Endothelial cell of umbilical vein (primary cell): Measurements from ENCODE around the gene SULT1C4. TPM values are rescaled to one million over a fixed set of nuclear protein-coding genes. Genes with fewer than 3 reads are reported as not detected.
A peak's percentile ranks its signal among the peaks of the same experiment; 100 is the strongest.

Experiments
- BruUV-seq: library from RNA; stranded (reverse); fragments of 400-500 nt; replicated peaks from 2 replicates; lab custom pipeline; 2021; lab: Mats Ljungman, UMichigan
- CTCF ChIA-PET: fragments of 300-600, 350-600 bp; sonication (Branson Sonifier 250); formaldehyde crosslinking; loops from one replicate; lab custom pipeline; 2021; ENCODE audit warnings: antibody characterized with exemption, inconsistent platforms; lab: Charles Lee
- POLR2A ChIA-PET: fragments of 300-600, 350-600 bp; sonication (Branson Sonifier 250); formaldehyde crosslinking; loops from one replicate; lab custom pipeline; 2021; ENCODE audit warnings: antibody characterized with exemption, inconsistent platforms; lab: Charles Lee
- DNase-seq: peaks from one replicate; pipeline ENCODE4 v3.0.0-alpha.2; 2011; ENCODE audit warnings: low read depth, low spot score
- FAIRE-seq: peaks from 2 replicates; lab custom pipeline; 2011; peaks lifted over from hg19 to GRCh38; lab: Jason Lieb, UNC
- H2AFZ ChIP-seq: 2 replicates; pipeline ENCODE4 v1.6.0; 2012; ENCODE audit warnings: low read depth, low read length, control low read depth, inconsistent platforms
- H3K27ac ChIP-seq: 2 replicates; pipeline ENCODE4 v1.5.1; 2011; ENCODE audit warnings: low read depth, mild to moderate bottlenecking, control low read depth, low read length, moderate library complexity; ENCODE audit not compliant: insufficient read depth
- H3K27me3 ChIP-seq, 2 experiments: 2 replicates each; pipeline versions ENCODE4 v1.6.0 to v1.6.1; 2011; ENCODE audit warnings: low read length in 2 of 2, mixed read lengths in 1 of 2; ENCODE audit not compliant: control insufficient read depth in 2 of 2, insufficient read depth in 2 of 2
- H3K36me3 ChIP-seq, 2 experiments: 2 replicates in 1 of 2; 3 replicates in 1 of 2; pipeline ENCODE4 v1.5.1; 2011; ENCODE audit warnings: low read length in 2 of 2, mild to moderate bottlenecking in 1 of 2, moderate library complexity in 1 of 2; ENCODE audit not compliant: control insufficient read depth in 2 of 2, insufficient read depth in 2 of 2; ENCODE audit errors: extremely low read depth in 1 of 2
- H3K4me1 ChIP-seq: 3 replicates; pipeline ENCODE4 v1.5.1; 2011; ENCODE audit warnings: mild to moderate bottlenecking, low read length; ENCODE audit not compliant: control insufficient read depth, insufficient read depth; ENCODE audit errors: extremely low read depth
- H3K4me2 ChIP-seq: 2 replicates; pipeline ENCODE4 v1.6.1; 2011; ENCODE audit warnings: low read length, control low read depth, mixed read lengths; ENCODE audit not compliant: insufficient read depth
- H3K4me3 ChIP-seq, 3 experiments: fragments of 200-600 bp in 1 of 3; sonication (generic), shearing (Covaris generic) in 1 of 3; replicated peaks in 1 of 3; 2 replicates each; pipeline ENCODE4 v1.5.1; 2011 to 2016; ENCODE audit warnings: control low read depth in 3 of 3, low read length in 3 of 3, mild to moderate bottlenecking in 2 of 3, inconsistent platforms in 1 of 3, low read depth in 1 of 3, moderate library complexity in 1 of 3; ENCODE audit not compliant: insufficient read depth in 1 of 3
- H3K79me2 ChIP-seq: 2 replicates; pipeline ENCODE4 v1.6.0; 2012; ENCODE audit warnings: low read length, inconsistent platforms; ENCODE audit not compliant: control insufficient read depth, insufficient read depth
- H3K9ac ChIP-seq: replicated peaks from 2 replicates; pipeline ENCODE3; 2011; ENCODE audit warnings: low read length, control low read depth; ENCODE audit not compliant: insufficient read depth; ENCODE audit errors: extremely low read depth
- H3K9me1 ChIP-seq: replicated peaks from 3 replicates; pipeline ENCODE4 v1.6.0; 2011; ENCODE audit warnings: mild to moderate bottlenecking, low read length; ENCODE audit not compliant: control insufficient read depth, insufficient read depth; ENCODE audit errors: extremely low read depth
- H3K9me3 ChIP-seq: replicated peaks from 2 replicates; pipeline ENCODE4 v1.5.1; 2012; ENCODE audit warnings: low read length, inconsistent platforms; ENCODE audit not compliant: control insufficient read depth, insufficient read depth
- H4K20me1 ChIP-seq: replicated peaks from 2 replicates; pipeline ENCODE3; 2011; ENCODE audit warnings: mild to moderate bottlenecking, low read length; ENCODE audit not compliant: control insufficient read depth, insufficient read depth; ENCODE audit errors: extremely low read depth
- EZH2 ChIP-seq: IDR thresholded peaks from 2 replicates; pipeline ENCODE4 v1.6.1; 2012; ENCODE audit warnings: borderline replicate concordance, low read depth, mild to moderate bottlenecking, moderate library complexity, low read length, inconsistent platforms; ENCODE audit not compliant: severe bottlenecking
- FOS ChIP-seq: IDR thresholded peaks from 2 replicates; pipeline ENCODE4 v1.6.1; 2011; ENCODE audit warnings: mild to moderate bottlenecking, low read length, moderate library complexity, borderline replicate concordance; ENCODE audit not compliant: insufficient read depth
- GATA2 ChIP-seq: IDR thresholded peaks from 2 replicates; pipeline ENCODE4 v1.7.0; 2011; ENCODE audit warnings: low read depth, mild to moderate bottlenecking, moderate library complexity, mixed read lengths, low read length; ENCODE audit not compliant: insufficient read length, insufficient read depth
- JUN ChIP-seq: IDR thresholded peaks from 2 replicates; pipeline ENCODE4 v1.6.1; 2011; ENCODE audit warnings: borderline replicate concordance, low read depth; ENCODE audit not compliant: insufficient read length, insufficient read depth
- MYC ChIP-seq: IDR thresholded peaks from one replicate; pipeline ENCODE4 v1.6.1; 2011; ENCODE audit warnings: mild to moderate bottlenecking, low read depth, low read length
- POLR2A ChIP-seq: IDR thresholded peaks from 2 replicates; pipeline ENCODE4 v1.6.1; 2012; ENCODE audit warnings: low read depth, mild to moderate bottlenecking, control low read depth, low read length
- POLR2AphosphoS5 ChIP-seq: IDR thresholded peaks from 2 replicates; pipeline ENCODE4 v1.6.1; 2012; ENCODE audit warnings: low read depth, mild to moderate bottlenecking, control low read depth, low read length, moderate library complexity; ENCODE audit not compliant: insufficient read depth
- dilution Hi-C: fragments of 300-500 bp; cut with MboI; formaldehyde crosslinking; loops from one replicate; pipeline ENCODE4 v1.15.0; 2019; ENCODE audit warnings: low sequenced_read_pairs; ENCODE audit not compliant: extremely low pct_ligation_motif_present
- intact Hi-C: fragments of 100-400 bp; cut with micrococcal nuclease; formaldehyde crosslinking; loops from one replicate; pipeline ENCODE4 v1.10.0; 2022
- polyA plus RNA-seq, 4 experiments: library from polyadenylated mRNA; depleted of rRNA in 3 of 4; stranded (reverse) in 3 of 4; unstranded in 1 of 4; fragments of >200 nt; gene quantifications; 2 replicates each; pipeline versions ENCODE4 v1.2.1 to v1.2.3, GENCODE V29; 2011 to 2012; ENCODE audit warnings: missing spikeins in 1 of 4
- total RNA-seq: library from RNA; stranded (reverse); gene quantifications from 2 replicates; pipeline ENCODE4 v1.2.3, GENCODE V29; 2021
- TF ChIP-seq, protein P1 (sequence below), 2 donors: IDR thresholded peaks; 1 replicate in 1 of 2; 2 replicates in 1 of 2; pipeline ENCODE4 v1.5.1; 2011; ENCODE audit warnings: low read length in 2 of 2, mild to moderate bottlenecking in 2 of 2, moderate library complexity in 2 of 2, control low read depth in 1 of 2, inconsistent platforms in 1 of 2, low read depth in 1 of 2; ENCODE audit not compliant: insufficient read depth in 1 of 2; ENCODE audit errors: extremely low read depth in 1 of 2
- TF ChIP-seq, protein P2 (sequence below): IDR thresholded peaks from 2 replicates; pipeline ENCODE4 v1.6.1; 2011; ENCODE audit not compliant: insufficient read depth, insufficient read length

SULT1C4 gene
- total and polyA plus RNA-seq, 2 donors (not counting 3 experiments of a cell fraction or from before 2014, with no cell fraction given), result 17.2 to 29.3 TPM

DNA sequence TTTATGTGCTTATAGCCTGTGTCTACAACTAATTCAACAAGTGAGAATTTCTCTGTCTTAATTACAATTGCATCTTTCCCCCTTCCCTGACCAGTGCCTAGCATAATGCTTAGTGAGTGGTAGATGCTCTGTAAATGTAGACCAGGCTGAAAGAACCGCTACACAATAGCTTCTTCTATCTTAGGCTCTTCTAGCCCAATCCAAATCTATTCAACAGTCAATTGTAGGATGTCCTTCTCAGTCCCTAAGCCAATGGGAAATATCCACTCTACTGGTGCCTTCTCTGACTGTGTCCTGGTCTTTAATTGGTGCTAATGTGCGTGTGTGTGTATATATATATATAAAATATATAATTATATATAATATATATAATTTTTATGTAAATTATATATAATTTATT, 37.2 kb downstream of the SULT1C4 start:
- Histone ChIP-seq H3K27me3 (peaks cover 0 to 8% of the 10 kb centered on the region in 2 experiments), H3K36me3 (no peaks in the 10 kb centered on the region), H4K20me1 (no peaks in the 10 kb centered on the region), H3K9me3 (no peaks in the 10 kb centered on the region), H3K4me2 (no peak overlapping the region), H3K27ac (no peak overlapping the region), H3K9ac (no peak overlapping the region), H3K9me1 (no peaks in the 10 kb centered on the region), H3K79me2 (no peaks in the 10 kb centered on the region), H3K4me1 (no peaks in the 10 kb centered on the region), H2AFZ (no peak overlapping the region), H3K4me3 (no peak overlapping the region)
- FAIRE-seq, result peak; percentile 31
- CTCF ChIA-PET, result no interaction called here
- BruUV-seq, result no TSS peak
- no peak for DNase-seq
- dilution Hi-C loops, result no loop called here
- TF ChIP-seq, protein P1, sequence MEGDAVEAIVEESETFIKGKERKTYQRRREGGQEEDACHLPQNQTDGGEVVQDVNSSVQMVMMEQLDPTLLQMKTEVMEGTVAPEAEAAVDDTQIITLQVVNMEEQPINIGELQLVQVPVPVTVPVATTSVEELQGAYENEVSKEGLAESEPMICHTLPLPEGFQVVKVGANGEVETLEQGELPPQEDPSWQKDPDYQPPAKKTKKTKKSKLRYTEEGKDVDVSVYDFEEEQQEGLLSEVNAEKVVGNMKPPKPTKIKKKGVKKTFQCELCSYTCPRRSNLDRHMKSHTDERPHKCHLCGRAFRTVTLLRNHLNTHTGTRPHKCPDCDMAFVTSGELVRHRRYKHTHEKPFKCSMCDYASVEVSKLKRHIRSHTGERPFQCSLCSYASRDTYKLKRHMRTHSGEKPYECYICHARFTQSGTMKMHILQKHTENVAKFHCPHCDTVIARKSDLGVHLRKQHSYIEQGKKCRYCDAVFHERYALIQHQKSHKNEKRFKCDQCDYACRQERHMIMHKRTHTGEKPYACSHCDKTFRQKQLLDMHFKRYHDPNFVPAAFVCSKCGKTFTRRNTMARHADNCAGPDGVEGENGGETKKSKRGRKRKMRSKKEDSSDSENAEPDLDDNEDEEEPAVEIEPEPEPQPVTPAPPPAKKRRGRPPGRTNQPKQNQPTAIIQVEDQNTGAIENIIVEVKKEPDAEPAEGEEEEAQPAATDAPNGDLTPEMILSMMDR (IDR thresholded peaks at IDR 0.05; ENCODE audit: extremely low read depth in 1 of 2, insufficient read depth in 1 of 2, low read depth in 1 of 2, low read length in 2 of 2), result no peak
- no peak for TF ChIP-seq POLR2A
- no peak for TF ChIP-seq MYC
- TF ChIP-seq POLR2AphosphoS5, result no peak
- TF ChIP-seq FOS, result no peak
- no peak for TF ChIP-seq EZH2
- TF ChIP-seq GATA2, result no peak
- TF ChIP-seq JUN, result no peak
- TF ChIP-seq, protein P2, sequence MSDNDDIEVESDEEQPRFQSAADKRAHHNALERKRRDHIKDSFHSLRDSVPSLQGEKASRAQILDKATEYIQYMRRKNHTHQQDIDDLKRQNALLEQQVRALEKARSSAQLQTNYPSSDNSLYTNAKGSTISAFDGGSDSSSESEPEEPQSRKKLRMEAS, result no peak
- POLR2A ChIA-PET, result no interaction called here
- intact Hi-C loops, result no loop called here
